Measurements from ENCODE around the gene NME3. TPM values are rescaled to one million over a fixed set of nuclear protein-coding genes. Genes with fewer than 3 reads are reported as not detected.
A peak's percentile ranks its signal among the peaks of the same experiment; 100 is the strongest.

The NME3 gene
- 147 and 179 TPM in 2 replicates for total RNA-seq (2014; rRNA removed; shearing (Covaris generic))

- peak within 1 kb of the TSS; percentile 98 for H3K4me3 ChIP-seq (ENCODE audit: insufficient read depth, low read depth, low read length)
- DNase-seq: peak; percentile 95
- no peaks in the 10 kb centered on the region; the same call in none of the 2 replicates for H3K36me3 ChIP-seq (replicated peaks; ENCODE audit: control insufficient read depth, insufficient read depth, low read length)
- H3K27me3 ChIP-seq (ENCODE audit: control insufficient read depth, insufficient read depth, low read length): no peaks in the 10 kb centered on the region
Observed at GRCh38 chr16:1771188-1771863, at the start of gene NME3. NME3 (minus strand) TSS chr16:1771543; CDS start chr16:1771534, 9 bp downstream.

GRCh38 chr16:1820946-1821290 lies 49.6 kb upstream of the NME3 start:
- H3K27me3 ChIP-seq (ENCODE audit: control insufficient read depth, insufficient read depth, low read length): peaks cover 2% of the 10 kb centered on the region; the same call in 1 of the 2 replicates
- H3K4me3 ChIP-seq (ENCODE audit: insufficient read depth, low read depth, low read length): no peak overlapping the region
- DNase-seq: no peak
- peaks cover 1% of the 10 kb centered on the region; the same call in 1 of the 2 replicates for H3K36me3 ChIP-seq (replicated peaks; ENCODE audit: control insufficient read depth, insufficient read depth, low read length)

- no peak for DNase-seq
- H3K27me3 ChIP-seq (ENCODE audit: control insufficient read depth, insufficient read depth, low read length): no peaks in the 10 kb centered on the region
- no peak overlapping the region for H3K4me3 ChIP-seq (ENCODE audit: insufficient read depth, low read depth, low read length)
- H3K36me3 ChIP-seq (replicated peaks; ENCODE audit: control insufficient read depth, insufficient read depth, low read length): peaks cover 1% of the 10 kb centered on the region; the same call in 1 of the 2 replicates
Observed at GRCh38 chr16:1820096-1820945, 49.0 kb upstream of the NME3 start.

- peaks cover 1% of the 10 kb centered on the region; the same call in 1 of the 2 replicates for H3K36me3 ChIP-seq (replicated peaks; ENCODE audit: control insufficient read depth, insufficient read depth, low read length)
- H3K27me3 ChIP-seq (ENCODE audit: control insufficient read depth, insufficient read depth, low read length): no peaks in the 10 kb centered on the region
- DNase-seq: no peak
- H3K4me3 ChIP-seq (ENCODE audit: insufficient read depth, low read depth, low read length): no peak overlapping the region
Observed at GRCh38 chr16:1819611-1820010, 48.3 kb upstream of the NME3 start.

- Histone ChIP-seq H3K36me3 (replicated peaks; ENCODE audit: control insufficient read depth, insufficient read depth, low read length) (peaks cover 1% of the 10 kb centered on the region; the same call in 1 of the 2 replicates), H3K4me3 (ENCODE audit: insufficient read depth, low read depth, low read length) (no peak overlapping the region), H3K27me3 (ENCODE audit: control insufficient read depth, insufficient read depth, low read length) (no peaks in the 10 kb centered on the region)
- DNase-seq: no peak
Observed at GRCh38 chr16:1818873-1819525, 47.7 kb upstream of the NME3 start.

GRCh38 chr16:1818204-1818872 lies 47.0 kb upstream of the NME3 start:
- Histone ChIP-seq H3K4me3 (ENCODE audit: insufficient read depth, low read depth, low read length) (no peak overlapping the region), H3K27me3 (ENCODE audit: control insufficient read depth, insufficient read depth, low read length) (no peaks in the 10 kb centered on the region), H3K36me3 (replicated peaks; ENCODE audit: control insufficient read depth, insufficient read depth, low read length) (peaks cover 1% of the 10 kb centered on the region; the same call in 1 of the 2 replicates)
- DNase-seq: no peak

- Histone ChIP-seq H3K36me3 (replicated peaks; ENCODE audit: control insufficient read depth, insufficient read depth, low read length) (peaks cover 1% of the 10 kb centered on the region; the same call in 1 of the 2 replicates), H3K4me3 (ENCODE audit: insufficient read depth, low read depth, low read length) (no peak overlapping the region), H3K27me3 (ENCODE audit: control insufficient read depth, insufficient read depth, low read length) (no peaks in the 10 kb centered on the region)
- no peak for DNase-seq
Observed at GRCh38 chr16:1817716-1818115, 46.4 kb upstream of the NME3 start.

GRCh38 chr16:1817276-1817589 lies 45.9 kb upstream of the NME3 start:
- no peak for DNase-seq
- Histone ChIP-seq H3K36me3 (replicated peaks; ENCODE audit: control insufficient read depth, insufficient read depth, low read length) (no peaks in the 10 kb centered on the region; the same call in 1 of the 2 replicates), H3K27me3 (ENCODE audit: control insufficient read depth, insufficient read depth, low read length) (no peaks in the 10 kb centered on the region), H3K4me3 (ENCODE audit: insufficient read depth, low read depth, low read length) (no peak overlapping the region)

- Histone ChIP-seq H3K27me3 (ENCODE audit: control insufficient read depth, insufficient read depth, low read length) (no peaks in the 10 kb centered on the region), H3K36me3 (replicated peaks; ENCODE audit: control insufficient read depth, insufficient read depth, low read length) (no peaks in the 10 kb centered on the region; the same call in 1 of the 2 replicates), H3K4me3 (ENCODE audit: insufficient read depth, low read depth, low read length) (no peak overlapping the region)
- DNase-seq: peak; percentile 59
Observed at GRCh38 chr16:1816396-1817275, 45.3 kb upstream of the NME3 start.

GRCh38 chr16:1815461-1815860 lies 44.1 kb upstream of the NME3 start:
- Histone ChIP-seq H3K27me3 (ENCODE audit: control insufficient read depth, insufficient read depth, low read length) (no peaks in the 10 kb centered on the region), H3K4me3 (ENCODE audit: insufficient read depth, low read depth, low read length) (no peak overlapping the region), H3K36me3 (replicated peaks; ENCODE audit: control insufficient read depth, insufficient read depth, low read length) (no peaks in the 10 kb centered on the region; the same call in 1 of the 2 replicates)
- DNase-seq: no peak

GRCh38 chr16:1812732-1813163 lies 41.4 kb upstream of the NME3 start:
- DNase-seq: peak; percentile 88
- Histone ChIP-seq H3K4me3 (ENCODE audit: insufficient read depth, low read depth, low read length) (no peak overlapping the region), H3K27me3 (ENCODE audit: control insufficient read depth, insufficient read depth, low read length) (no peaks in the 10 kb centered on the region), H3K36me3 (replicated peaks; ENCODE audit: control insufficient read depth, insufficient read depth, low read length) (no peaks in the 10 kb centered on the region; the same call in none of the 2 replicates)

GRCh38 chr16:1810536-1810935 lies 39.2 kb upstream of the NME3 start:
- no peaks in the 10 kb centered on the region; the same call in none of the 2 replicates for H3K36me3 ChIP-seq (replicated peaks; ENCODE audit: control insufficient read depth, insufficient read depth, low read length)
- no peak overlapping the region for H3K4me3 ChIP-seq (ENCODE audit: insufficient read depth, low read depth, low read length)
- no peak for DNase-seq
- no peaks in the 10 kb centered on the region for H3K27me3 ChIP-seq (ENCODE audit: control insufficient read depth, insufficient read depth, low read length)

GRCh38 chr16:1810106-1810505 lies 38.8 kb upstream of the NME3 start:
- no peaks in the 10 kb centered on the region for H3K27me3 ChIP-seq (ENCODE audit: control insufficient read depth, insufficient read depth, low read length)
- no peaks in the 10 kb centered on the region; the same call in none of the 2 replicates for H3K36me3 ChIP-seq (replicated peaks; ENCODE audit: control insufficient read depth, insufficient read depth, low read length)
- no peak overlapping the region for H3K4me3 ChIP-seq (ENCODE audit: insufficient read depth, low read depth, low read length)
- no peak for DNase-seq

Data from H7 (cell line).